ENCODE data around the gene PEBP1.

Gene PEBP1

DNA sequence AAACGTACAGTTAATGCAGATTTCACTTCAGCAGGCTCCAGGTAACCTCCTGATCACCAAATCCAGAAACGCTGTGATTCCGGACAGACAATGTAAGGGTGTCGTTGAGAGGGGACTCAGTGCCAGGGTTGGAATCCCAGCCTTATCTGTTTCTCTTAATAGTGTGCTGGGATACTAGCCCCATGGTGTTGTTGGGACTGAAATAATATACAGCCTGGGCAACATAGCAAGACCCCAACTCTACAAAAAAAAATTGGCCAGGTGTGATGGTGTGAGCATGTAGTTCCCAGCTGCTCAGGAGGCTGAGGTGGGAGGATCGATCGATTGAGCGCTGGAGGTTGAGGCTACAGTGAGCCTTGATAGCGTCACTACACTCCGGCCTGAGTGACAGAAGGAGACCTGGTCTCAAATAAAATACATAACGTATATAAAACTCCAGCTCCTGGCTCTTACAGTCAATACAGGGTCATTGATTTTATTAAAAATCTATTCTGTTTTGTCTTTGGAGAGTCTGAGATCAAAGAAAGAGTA is 1.3 kb downstream of the PEBP1 start:
- DNase-seq, result no peak

DNA sequence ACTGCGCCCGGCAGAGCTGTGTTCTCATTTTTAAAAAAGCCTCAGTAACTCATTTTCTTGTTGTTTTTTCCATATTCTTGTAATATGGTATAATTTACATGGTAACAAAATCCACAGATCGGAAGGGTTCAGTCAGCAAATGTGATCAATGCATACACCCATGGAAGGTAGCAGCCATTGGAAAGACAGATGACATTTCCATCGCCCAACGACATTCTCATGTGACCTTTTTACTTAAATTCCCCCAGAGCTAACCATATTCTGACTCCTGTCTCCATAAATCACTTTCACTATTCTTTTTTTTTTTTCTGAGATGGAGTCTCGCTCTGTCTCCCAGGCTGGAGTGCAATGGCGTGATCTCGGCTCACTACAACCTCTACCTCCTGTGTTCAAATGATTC is 4.9 kb downstream of the PEBP1 start:
- no peak for DNase-seq

DNA sequence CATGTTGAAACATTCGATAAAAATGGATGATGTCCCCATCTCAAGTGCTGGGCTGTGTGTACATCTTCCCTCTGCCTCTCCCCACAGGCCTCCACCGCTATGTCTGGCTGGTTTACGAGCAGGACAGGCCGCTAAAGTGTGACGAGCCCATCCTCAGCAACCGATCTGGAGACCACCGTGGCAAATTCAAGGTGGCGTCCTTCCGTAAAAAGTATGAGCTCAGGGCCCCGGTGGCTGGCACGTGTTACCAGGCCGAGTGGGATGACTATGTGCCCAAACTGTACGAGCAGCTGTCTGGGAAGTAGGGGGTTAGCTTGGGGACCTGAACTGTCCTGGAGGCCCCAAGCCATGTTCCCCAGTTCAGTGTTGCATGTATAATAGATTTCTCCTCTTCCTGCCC is 8.6 kb downstream of the PEBP1 start:
- DNase-seq, result no peak

DNA sequence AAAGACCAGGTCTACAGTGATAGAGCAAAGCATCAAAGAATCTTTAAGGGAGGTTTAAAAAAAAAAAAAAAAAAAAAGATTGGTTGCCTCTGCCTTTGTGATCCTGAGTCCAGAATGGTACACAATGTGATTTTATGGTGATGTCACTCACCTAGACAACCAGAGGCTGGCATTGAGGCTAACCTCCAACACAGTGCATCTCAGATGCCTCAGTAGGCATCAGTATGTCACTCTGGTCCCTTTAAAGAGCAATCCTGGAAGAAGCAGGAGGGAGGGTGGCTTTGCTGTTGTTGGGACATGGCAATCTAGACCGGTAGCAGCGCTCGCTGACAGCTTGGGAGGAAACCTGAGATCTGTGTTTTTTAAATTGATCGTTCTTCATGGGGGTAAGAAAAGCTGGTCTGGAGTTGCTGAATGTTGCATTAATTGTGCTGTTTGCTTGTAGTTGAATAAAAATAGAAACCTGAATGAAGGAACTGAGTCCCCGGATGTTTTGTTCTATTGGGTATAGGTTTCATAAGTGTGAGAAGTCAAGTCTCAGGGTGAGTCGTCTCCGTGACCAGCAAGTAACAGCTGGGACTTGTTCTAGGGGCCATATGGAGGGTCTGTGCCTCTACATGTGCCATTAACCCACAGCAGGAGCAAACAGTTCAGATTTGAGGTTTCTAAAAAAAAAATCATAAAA is 9.3 kb downstream of the PEBP1 start:
- DNase-seq, result no peak

DNA sequence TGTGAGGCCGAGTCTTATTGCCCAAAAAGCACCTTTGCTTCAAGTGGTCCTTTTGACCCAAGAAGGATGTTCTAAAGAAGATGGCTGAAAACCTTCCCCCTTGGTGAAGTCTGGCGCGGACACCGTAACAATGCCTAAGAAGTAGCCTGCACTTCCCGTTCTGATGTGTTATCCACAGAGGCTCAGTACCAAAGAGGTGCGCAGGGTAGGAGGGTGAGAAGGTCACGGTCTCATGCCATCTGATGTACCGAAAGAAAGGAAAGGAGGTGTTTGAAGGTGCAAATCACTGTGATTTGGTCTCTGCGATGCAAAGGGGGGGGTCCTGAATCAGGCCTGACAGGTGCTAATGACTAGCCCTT is 9.9 kb downstream of the PEBP1 start:
- DNase-seq, result no peak

DNA sequence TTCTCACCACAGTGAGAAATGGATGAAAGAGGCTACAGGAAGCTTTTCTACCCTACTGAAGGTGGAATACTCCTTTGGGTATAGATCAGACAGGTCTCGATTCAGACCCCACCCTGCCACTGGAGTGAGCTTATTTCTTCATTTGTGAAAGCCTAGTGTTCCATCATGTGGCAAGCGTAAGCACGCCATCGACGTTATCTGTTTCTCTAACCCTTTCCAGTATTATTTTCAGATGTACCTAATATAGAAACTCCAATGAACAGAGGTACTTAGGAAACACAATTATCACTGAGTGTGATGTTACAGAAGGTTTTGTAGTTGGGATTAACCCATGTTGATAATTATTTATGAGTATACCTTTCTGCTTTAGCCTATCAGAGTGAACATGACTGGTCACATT is 12.4 kb downstream of the PEBP1 start:
- no peak for DNase-seq

DNA sequence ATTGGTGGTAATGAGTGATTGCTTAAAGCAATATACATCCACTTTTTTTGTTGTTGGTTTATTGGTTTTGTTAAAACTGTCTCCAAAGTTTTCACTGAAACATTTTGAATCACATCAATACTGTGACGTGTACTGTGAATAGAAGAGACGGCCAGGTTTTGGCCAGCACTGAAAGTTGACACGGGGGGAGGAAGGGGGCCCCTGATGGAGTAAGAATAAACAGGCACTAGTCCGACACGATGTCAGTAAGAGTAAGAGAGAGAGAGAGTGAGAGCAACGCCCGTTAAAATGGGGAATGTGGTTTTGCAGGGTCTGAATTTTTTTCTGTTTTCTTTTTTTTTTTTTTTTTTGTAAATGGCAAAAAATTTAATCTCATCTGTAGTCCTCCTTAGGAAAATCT is 14.7 kb downstream of the PEBP1 start:
- DNase-seq, result no peak

DNA sequence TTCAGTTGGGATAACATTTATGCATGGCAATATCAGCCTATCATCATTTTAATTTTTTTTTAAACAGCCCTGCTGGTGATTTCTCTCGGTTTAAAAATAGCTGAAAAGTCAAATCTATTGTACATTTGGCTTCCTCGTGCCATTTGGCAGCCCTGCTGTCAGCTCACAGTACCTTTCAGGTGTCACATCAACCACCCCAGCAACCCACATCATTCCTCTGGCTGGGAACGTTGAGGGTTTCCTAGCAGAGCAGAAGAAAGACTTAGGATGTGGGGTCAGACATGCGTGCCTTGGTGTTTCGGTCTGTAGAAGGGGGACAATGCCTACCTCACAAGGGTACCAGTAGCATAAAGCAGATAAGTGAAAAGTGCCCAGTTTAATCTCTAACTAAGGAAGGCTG is 15.8 kb downstream of the PEBP1 start:
- no peak for DNase-seq

DNA sequence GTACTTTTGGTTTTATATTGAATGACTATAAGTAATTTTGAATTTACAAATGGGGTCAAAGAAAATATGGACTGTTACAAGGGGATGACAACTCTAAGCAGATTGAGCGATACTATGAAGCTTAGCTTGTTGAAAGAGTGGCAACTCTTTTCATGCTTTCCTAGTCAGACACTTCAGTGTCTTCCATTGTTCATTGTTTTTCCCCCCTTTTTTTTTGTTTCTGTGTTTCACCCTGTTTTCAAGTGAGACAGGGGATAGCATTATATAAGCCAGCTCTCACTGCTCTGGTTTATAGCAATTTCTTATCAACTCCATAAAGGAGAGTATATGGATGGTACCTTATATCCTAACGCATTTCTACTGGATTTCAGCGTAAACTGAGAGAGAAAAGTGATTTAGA is 24.6 kb downstream of the PEBP1 start:
- no peak for DNase-seq

DNA sequence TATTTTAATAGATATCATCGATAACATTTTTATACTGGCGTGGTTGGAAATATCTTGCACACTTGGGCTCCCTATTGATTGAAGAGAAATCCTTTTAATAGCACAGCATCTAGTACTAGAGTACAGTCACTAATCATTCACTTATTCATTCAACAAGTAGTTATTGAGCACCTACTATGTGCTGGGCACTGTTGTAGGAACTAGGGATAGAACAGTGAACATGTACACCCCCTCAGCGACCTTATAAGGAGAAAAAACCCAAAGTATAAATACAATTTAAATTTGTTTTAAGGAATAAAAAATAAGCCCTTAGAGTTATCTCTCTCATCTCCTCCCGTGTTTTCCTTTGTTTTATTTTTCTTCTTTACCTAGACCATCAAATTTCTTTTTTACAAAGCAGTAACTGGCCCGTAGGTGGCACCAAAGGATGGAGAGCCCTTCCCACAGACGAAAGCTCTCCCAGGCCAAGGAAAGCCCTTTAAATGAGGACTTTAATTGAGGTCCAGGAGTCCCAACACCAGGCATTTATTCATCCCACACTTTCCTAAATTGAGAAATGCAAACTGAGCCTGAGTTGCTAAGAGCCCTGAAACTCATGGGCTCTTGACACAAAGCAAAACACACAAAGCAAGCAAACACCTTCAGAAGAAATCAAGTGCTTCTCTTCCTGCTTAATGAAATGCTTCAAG is 29.0 kb downstream of the PEBP1 start:
- no peak for DNase-seq

DNA sequence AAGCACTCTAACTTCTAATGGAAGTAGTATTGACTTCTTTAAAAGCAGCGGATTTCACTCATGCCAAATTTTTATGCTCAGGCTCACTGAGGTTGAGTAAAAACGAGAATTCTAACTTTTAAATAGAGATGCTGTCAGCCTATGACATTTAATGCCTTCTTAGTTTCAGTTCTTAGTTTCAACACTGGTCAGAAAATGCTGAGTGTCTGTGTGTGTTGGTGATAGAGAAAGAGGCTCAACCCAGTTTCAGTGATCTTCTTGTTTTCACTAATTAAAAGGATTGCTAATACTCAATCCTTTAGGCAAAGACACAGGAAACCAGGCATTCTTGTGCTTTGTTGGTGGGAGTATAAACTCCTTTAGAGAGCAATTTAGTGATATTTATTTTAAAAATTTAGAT is 31.0 kb downstream of the PEBP1 start:
- no peak for DNase-seq

DNA sequence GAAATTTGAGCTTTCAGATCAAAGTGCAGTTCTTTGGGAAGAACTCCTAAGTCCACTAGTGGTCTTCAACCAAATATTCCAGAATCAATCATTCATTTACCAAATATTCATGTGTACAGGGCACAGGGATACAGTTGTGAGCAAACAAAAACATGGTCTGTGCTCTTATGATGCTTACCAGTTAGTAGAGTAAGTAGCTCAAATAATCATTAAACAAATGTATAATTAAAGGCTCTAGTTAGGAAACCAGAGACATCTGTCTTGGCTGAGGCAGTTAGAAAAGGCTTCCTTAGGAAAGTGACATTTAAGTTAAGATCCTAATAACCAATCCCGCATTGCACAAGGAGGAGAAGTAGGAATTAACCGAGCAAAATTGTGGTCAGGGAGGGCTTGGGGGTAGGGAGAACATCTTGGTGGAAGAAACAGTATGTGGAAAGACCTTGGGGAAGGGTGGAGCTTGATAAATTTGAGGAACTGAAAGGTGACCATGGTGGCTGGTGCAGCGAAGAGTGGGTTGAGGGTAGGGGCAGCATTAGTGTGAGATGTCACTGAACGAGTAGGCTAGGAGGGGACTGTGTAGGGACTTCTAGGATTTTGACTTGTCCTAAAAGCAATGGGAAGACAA is 40.0 kb downstream of the PEBP1 start:
- DNase-seq, result no peak

DNA sequence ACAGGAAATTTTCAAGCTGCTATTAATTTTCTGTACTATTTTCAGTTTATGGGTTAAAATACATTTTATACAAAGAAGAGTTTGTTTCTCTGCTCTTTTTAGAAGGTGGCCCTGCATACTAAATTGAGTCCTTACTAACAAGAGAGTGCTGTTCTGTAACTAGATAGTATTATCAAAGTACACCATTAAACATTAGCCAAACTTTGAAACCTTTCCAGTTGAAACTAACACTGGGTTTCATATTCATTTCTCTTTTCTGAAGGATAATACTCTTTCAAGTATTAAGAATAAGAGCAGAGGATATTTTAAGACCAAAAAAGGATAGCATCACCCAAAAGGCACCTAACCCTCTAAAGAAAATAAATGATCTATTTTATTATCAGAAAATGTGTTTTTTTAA is 47.2 kb downstream of the PEBP1 start:
- DNase-seq, result no peak

DNA sequence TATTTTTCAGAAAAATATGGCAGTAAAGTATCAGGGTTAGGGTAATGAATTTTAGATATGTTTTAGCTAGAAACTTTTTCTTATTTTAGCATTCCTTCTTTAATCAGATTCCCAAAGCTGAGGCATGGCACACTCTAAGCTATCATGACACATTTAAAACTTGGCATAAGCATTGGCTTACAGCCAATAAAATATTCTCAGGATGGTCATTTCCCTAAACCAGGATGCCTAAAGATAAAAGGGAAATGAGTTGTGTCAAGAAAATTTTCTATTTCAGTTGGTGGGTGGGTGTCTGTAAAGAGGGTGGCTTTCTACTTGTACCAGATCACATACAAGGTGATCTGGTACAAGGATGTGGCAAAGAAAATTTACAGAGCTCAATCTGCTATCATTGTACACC is 47.8 kb downstream of the PEBP1 start:
- DNase-seq, result no peak

DNA sequence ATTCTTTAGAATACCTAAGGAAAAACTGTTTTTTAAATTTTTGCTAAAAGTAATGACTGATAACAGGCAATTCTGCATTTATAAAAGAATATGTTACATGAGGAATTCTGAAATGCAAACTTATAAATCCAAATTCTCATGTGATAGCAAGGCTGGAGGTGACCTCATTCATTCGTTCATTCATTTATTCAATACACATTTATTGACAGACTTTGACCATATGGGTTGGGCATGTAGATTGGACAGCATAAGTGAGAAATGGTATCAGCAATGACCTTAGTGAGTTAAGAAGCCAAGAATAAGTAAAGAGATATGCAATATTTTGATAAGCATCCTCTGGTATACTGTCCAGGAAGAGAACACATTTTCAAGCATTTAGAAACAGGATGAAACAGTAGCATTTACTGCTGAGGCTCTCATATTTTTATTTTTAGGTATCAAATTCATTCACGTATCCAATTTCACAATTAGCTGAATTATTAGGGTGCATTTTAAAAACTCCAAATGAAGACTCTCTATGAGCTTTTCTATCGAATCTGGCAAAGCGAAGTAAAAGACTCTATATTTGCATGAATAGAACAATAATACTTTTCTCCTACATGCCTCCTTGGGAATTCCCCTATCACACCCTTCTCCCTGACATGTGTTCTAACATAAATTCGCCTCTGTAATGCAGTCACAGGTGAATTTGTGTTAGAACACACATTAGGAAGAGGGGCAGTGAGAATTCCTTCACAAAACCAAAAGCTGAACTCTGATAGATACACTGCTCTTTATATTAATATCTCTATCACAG is 49.9 kb downstream of the PEBP1 start:
- no peak for DNase-seq

DNA sequence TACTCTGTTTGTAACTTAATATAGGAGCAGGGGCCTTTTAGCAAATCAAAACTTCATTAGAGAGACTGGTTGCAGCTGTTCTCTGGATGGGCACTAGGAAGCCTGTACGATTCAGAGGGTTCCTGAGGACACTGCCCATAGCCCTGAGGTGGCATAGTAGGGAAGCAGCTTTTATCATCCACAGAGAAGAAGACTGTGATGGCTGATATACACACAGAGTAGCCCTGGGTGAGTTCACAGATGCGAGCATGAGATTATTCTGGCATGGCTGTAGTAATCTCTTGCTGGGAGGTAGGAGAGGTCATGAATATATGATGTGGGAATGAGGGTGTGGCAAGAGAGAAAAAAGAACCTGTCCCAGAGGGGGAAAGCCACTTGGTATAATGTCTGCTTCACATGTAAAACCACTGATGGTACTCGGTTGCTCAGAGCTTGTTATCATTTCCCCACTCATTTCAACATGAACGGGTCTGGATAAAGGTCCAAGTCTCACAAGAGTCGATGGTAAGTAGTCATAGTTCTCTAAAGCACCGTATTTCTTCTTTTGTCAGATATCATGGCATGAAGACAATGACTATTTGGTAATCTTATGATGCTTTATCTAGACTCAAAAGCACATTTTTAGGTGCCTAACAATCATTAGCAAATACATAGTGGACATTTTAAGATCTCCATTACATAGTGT is 52.0 kb downstream of the PEBP1 start:
- DNase-seq, result no peak

DNA sequence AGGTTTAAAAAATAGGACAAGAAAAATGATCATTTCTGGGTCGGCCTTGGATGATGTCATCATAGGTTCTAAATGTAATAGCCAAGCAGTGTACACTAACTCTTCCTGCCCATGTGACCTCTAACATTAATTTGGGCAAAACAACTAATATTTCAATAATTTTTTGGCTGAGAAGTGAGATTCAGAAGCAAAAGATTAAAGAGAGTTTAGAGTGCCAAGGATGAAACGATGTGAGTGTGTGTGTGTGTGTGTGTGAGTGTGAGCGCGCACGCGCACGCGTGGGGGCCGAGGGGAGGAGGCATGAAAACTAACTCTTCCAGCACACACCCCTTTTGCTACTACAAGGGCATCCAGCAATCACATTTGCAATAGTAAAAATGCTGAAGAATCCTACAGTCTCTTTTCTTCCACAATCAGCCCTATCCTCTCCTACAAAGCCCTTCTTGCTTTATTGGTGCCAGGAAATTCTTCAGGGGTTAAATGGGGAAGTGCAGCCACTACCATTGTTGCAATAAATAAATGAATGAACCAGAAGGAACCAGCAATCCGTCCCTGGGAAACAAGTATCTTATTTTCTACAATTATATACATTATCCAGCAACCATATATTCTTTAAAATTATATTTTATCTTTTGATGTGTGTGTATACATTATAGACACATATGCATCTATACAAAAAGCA is 52.9 kb downstream of the PEBP1 start:
- DNase-seq, result no peak

DNA sequence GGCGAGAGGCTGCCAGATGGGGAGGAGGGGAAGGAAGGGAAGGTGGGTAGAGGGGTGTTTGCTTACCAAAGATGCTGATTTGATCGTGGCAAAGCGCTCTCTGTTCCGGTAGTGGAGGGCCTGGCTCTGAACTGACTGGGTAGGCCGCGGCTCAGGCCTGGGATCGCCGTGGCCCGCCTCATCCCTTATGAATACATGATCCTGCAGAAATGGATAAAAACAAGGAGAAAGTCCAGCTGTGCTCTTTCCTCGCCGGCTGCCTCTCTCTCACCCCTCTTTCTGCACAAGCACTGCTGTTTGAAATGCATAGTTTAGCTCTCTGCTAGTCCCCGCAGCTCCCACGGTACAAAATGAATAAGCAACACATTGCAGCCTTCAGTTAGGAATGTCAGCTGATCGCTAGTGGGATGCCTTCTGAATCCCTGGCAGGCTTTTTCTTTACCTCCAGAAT is 53.8 kb downstream of the PEBP1 start:
- DNase-seq, result no peak

DNA sequence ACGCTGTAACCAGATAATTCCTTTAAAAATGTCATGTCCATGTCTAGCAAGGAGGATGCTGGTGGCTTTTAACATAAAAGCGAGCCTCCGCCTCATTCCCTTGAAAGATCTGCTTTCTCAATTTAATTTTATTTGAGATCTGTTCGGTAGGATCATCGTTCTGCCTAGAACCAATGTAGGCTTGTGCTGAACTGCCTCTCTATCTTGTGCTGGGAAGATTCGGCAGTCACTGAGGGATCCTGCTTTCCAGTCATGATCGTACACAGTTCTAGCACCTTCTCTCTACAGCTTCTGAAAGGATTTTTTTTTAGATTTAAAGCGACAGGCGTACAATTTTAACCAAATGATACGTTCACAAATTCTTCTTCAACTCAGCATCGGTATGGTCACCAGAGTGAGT is 54.3 kb downstream of the PEBP1 start:
- no peak for DNase-seq

DNA sequence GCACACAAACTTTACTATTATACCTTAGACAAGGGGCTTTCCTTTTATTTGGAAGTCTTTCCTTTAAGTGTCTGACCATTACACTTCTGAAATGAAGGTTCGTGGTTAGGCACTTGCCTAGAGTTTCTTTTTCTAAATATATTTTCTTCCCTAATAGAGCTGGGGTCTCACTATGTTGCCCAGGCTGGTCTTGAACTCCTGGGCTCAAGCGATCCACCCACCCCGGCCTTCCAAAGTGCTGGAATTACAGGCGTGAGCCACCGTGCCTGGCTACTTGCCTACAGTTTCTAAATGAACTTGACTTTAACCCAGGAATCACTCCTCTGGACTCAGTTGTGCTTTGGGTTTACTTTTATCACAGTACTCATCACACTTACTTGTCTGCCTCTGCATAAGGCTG is 57.6 kb downstream of the PEBP1 start:
- no peak for DNase-seq

DNA sequence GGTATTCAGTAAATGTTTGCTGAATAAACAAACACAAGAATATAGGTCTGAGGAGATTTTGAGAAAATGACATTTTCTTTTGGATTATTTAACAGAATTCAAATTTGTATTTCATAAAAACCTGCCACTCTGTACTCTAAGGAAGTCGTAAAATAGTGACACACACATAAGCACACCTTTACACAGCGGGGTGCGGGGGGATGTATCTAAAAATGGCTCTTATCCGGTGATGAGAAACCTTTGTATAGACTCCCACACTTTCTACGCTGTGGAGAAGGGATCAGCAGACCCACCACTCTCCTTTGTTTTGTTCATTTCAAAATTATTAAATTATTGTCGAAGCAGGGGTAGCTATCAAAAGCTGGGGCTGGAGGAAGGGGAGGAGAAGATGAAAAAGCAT is 58.0 kb downstream of the PEBP1 start:
- DNase-seq, result no peak

All from COR-L47 (cell line).